ENCODE measurements around the gene SCN3B. TPM values are rescaled to one million over a fixed set of nuclear protein-coding genes. Genes with fewer than 3 reads are reported as not detected.

Gene SCN3B
- total and polyA plus RNA-seq, 2 of the 4 experiments (the other 2 are of a cell fraction) = under 0.01 to 0.03 TPM

GRCh38 chr11:123640677-123641494 lies 13.5 kb downstream of the SCN3B start (continued):
- TF ChIP-seq FOS (IDR thresholded peaks at IDR 0.05; ENCODE audit: low read depth, low read length) = no peak

GRCh38 chr11:123640029-123640428 lies 14.4 kb downstream of the SCN3B start:
- Histone ChIP-seq H3K36me3 (ENCODE audit: control insufficient read depth, insufficient read depth, low read length) (no peaks in the 10 kb centered on the region), H3K27ac (ENCODE audit: insufficient read depth, low read length) (no peak overlapping the region), H3K23ac (ENCODE audit: low read depth, low read length) (no peak overlapping the region), H2AK9ac (replicated peaks; ENCODE audit: low read depth, low read length, poor library complexity) (no peak overlapping the region), H3K9me1 (ENCODE audit: insufficient read depth, low read length) (no peaks in the 10 kb centered on the region), H3K4ac (ENCODE audit: low read depth, low read length) (no peak overlapping the region), H3K27me3 (ENCODE audit: control insufficient read depth, insufficient read depth, low read length) (peaks cover 42% of the 10 kb centered on the region), H3K4me1 (ENCODE audit: control insufficient read depth, insufficient read depth, low read length) (no peaks in the 10 kb centered on the region), H4K91ac (ENCODE audit: insufficient read depth, low read depth, low read length) (no peak overlapping the region), H2BK5ac (ENCODE audit: low read depth, low read length, poor library complexity, severe bottlenecking) (no peak overlapping the region), H3K79me1 (ENCODE audit: low read depth in 1 of 2, low read length in 2 of 2) (no peaks in the 10 kb centered on the region), H3K9ac (ENCODE audit: low read depth, low read length) (no peak overlapping the region), H4K5ac (ENCODE audit: low read depth, low read length) (no peak overlapping the region), H3K14ac (replicated peaks; ENCODE audit: low read depth, low read length) (no peak overlapping the region), H2AK5ac (ENCODE audit: low read depth, low read length) (no peak overlapping the region), H2BK20ac (ENCODE audit: low read depth, low read length) (no peak overlapping the region), H2AFZ (replicated peaks; ENCODE audit: low read length, poor library complexity) (no peak overlapping the region), H3K9me3 (ENCODE audit: control insufficient read depth, insufficient read depth, low read length) (no peaks in the 10 kb centered on the region), H3K4me3 (ENCODE audit: insufficient read depth, low read depth, low read length) (no peak overlapping the region), H3K56ac (ENCODE audit: extremely low read depth, insufficient read depth, low read length) (no peak overlapping the region), H3K18ac (ENCODE audit: low read depth, low read length) (no peak overlapping the region), H4K20me1 (ENCODE audit: insufficient read depth, low read length) (no peaks in the 10 kb centered on the region), H2BK120ac (ENCODE audit: low read depth, low read length) (no peak overlapping the region), H3K4me2 (ENCODE audit: low read depth, low read length) (no peak overlapping the region), H4K8ac (ENCODE audit: low read depth in 2 of 2, low read length in 2 of 2) (no peak overlapping the region), H2BK15ac (ENCODE audit: low read depth, low read length) (no peak overlapping the region)
- intact Hi-C loops (cut with micrococcal nuclease) = loop anchor here (10.0 kb wide), 1 partner anchor 425 kb away; no protein-coding TSS in a partner anchor
- dilution Hi-C loops (cut with HindIII; ENCODE audit: low sequenced_read_pairs, unreplicated experiment) = no loop called here
- in situ Hi-C loops (cut with MboI; ENCODE audit: low sequenced_read_pairs) = no loop called here
- no TSS peak for BruUV-seq (replicated peaks)
- ATAC-seq (ENCODE audit: low read depth) = no peak
- CTCF ChIA-PET = interaction anchor here (0.6 kb wide), 1 partner anchor 234 kb away, joined by 3 read pairs; no protein-coding TSS in a partner anchor
- no peak for DNase-seq
- POLR2A ChIA-PET (ENCODE audit: unreplicated experiment) = no interaction called here
- no CpG with 5 or more reads among the region's 5 CpGs for WGBS, 2 experiments (ENCODE audit: extremely low coverage in 2 of 2, insufficient read length in 1 of 2)
- TF ChIP-seq FOS (IDR thresholded peaks at IDR 0.05; ENCODE audit: low read depth, low read length) = no peak
- TF ChIP-seq CEBPB (IDR thresholded peaks at IDR 0.05; ENCODE audit: low read depth, low read length) = no peak
- TF ChIP-seq NFE2L2 (IDR thresholded peaks at IDR 0.05; ENCODE audit: low read depth, low read length) = no peak
- no peak for TF ChIP-seq RAD21 (IDR thresholded peaks at IDR 0.05; ENCODE audit: low read length)
- TF ChIP-seq, protein P1, sequence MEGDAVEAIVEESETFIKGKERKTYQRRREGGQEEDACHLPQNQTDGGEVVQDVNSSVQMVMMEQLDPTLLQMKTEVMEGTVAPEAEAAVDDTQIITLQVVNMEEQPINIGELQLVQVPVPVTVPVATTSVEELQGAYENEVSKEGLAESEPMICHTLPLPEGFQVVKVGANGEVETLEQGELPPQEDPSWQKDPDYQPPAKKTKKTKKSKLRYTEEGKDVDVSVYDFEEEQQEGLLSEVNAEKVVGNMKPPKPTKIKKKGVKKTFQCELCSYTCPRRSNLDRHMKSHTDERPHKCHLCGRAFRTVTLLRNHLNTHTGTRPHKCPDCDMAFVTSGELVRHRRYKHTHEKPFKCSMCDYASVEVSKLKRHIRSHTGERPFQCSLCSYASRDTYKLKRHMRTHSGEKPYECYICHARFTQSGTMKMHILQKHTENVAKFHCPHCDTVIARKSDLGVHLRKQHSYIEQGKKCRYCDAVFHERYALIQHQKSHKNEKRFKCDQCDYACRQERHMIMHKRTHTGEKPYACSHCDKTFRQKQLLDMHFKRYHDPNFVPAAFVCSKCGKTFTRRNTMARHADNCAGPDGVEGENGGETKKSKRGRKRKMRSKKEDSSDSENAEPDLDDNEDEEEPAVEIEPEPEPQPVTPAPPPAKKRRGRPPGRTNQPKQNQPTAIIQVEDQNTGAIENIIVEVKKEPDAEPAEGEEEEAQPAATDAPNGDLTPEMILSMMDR (conservative IDR thresholded peaks at IDR 0.05; ENCODE audit: low read depth, low read length) = no peak
- TF ChIP-seq, protein P2, sequence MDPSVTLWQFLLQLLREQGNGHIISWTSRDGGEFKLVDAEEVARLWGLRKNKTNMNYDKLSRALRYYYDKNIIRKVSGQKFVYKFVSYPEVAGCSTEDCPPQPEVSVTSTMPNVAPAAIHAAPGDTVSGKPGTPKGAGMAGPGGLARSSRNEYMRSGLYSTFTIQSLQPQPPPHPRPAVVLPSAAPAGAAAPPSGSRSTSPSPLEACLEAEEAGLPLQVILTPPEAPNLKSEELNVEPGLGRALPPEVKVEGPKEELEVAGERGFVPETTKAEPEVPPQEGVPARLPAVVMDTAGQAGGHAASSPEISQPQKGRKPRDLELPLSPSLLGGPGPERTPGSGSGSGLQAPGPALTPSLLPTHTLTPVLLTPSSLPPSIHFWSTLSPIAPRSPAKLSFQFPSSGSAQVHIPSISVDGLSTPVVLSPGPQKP (IDR thresholded peaks at IDR 0.05; ENCODE audit: borderline replicate concordance, low read depth, low read length) = no peak
- no peak for TF ChIP-seq CHD1 (IDR thresholded peaks at IDR 0.05; ENCODE audit: low read depth, low read length)
- TF ChIP-seq MAZ (IDR thresholded peaks at IDR 0.05; ENCODE audit: borderline replicate concordance, low read depth, low read length) = no peak
- no peak for TF ChIP-seq MAFK (IDR thresholded peaks at IDR 0.05; ENCODE audit: low read depth, low read length)
- TF ChIP-seq, protein P3, sequence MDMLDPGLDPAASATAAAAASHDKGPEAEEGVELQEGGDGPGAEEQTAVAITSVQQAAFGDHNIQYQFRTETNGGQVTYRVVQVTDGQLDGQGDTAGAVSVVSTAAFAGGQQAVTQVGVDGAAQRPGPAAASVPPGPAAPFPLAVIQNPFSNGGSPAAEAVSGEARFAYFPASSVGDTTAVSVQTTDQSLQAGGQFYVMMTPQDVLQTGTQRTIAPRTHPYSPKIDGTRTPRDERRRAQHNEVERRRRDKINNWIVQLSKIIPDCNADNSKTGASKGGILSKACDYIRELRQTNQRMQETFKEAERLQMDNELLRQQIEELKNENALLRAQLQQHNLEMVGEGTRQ (IDR thresholded peaks at IDR 0.05; ENCODE audit: low read depth, low read length) = no peak
- TF ChIP-seq RFX5 (IDR thresholded peaks at IDR 0.05; ENCODE audit: low read depth, low read length) = no peak
- TF ChIP-seq BHLHE40 (IDR thresholded peaks at IDR 0.05; ENCODE audit: low read depth, low read length) = no peak
- no peak for TF ChIP-seq SMC3 (IDR thresholded peaks at IDR 0.05; ENCODE audit: low read depth, low read length)
